ENCODE data around the gene PIGS.

Gene PIGS

DNA sequence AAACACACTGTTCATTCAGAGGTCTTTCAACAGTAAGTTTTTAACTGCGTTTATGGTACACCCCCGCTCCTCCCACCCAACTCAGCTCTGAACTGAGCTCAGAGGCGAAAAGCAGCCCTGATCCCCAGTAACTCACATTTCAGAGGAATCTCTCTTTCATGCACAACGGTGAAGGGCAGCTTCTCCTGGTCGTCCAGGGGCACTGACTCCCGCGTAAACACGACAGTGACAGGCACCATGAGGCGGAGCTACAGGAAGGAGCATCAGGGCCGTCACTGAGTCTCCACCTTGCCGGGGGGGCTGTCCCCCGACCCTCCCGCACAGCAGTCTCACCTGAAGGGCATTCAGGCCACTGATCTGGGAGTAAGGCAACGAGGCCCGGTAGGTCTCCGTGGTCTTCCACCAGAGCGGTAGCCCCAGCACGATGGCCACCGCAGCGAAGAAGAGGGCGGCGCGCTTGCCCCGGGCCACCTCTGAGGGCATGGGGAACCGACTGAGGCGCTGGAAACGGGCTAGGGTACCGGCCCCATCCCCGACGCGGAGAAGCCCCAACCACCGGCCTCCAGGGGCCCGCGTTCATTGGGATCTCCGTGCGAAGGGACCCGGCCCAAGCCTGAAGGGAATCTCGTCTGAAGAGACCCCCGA lies 486 bp downstream of the PIGS start:
- Histone ChIP-seq H3K4me3 (replicated peaks; ENCODE audit: insufficient read depth, low read length) (peak overlapping the region; percentile 97), H3K27me3 (ENCODE audit: insufficient read depth, poor library complexity, severe bottlenecking) (no peaks in the 10 kb centered on the region), H3K27ac (replicated peaks) (peak overlapping the region; percentile 85)
- DNase-seq (ENCODE audit: low read depth in 1 of 2, low spot score in 1 of 2): peak in 1 of 2 experiments; percentile 62
- no peak for TF ChIP-seq GABPA (IDR thresholded peaks at IDR 0.05; ENCODE audit: low read depth)
- TF ChIP-seq, protein P1, sequence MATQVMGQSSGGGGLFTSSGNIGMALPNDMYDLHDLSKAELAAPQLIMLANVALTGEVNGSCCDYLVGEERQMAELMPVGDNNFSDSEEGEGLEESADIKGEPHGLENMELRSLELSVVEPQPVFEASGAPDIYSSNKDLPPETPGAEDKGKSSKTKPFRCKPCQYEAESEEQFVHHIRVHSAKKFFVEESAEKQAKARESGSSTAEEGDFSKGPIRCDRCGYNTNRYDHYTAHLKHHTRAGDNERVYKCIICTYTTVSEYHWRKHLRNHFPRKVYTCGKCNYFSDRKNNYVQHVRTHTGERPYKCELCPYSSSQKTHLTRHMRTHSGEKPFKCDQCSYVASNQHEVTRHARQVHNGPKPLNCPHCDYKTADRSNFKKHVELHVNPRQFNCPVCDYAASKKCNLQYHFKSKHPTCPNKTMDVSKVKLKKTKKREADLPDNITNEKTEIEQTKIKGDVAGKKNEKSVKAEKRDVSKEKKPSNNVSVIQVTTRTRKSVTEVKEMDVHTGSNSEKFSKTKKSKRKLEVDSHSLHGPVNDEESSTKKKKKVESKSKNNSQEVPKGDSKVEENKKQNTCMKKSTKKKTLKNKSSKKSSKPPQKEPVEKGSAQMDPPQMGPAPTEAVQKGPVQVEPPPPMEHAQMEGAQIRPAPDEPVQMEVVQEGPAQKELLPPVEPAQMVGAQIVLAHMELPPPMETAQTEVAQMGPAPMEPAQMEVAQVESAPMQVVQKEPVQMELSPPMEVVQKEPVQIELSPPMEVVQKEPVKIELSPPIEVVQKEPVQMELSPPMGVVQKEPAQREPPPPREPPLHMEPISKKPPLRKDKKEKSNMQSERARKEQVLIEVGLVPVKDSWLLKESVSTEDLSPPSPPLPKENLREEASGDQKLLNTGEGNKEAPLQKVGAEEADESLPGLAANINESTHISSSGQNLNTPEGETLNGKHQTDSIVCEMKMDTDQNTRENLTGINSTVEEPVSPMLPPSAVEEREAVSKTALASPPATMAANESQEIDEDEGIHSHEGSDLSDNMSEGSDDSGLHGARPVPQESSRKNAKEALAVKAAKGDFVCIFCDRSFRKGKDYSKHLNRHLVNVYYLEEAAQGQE (IDR thresholded peaks at IDR 0.05; ENCODE audit: insufficient replicate concordance, low read depth): peak; percentile 29

DNA sequence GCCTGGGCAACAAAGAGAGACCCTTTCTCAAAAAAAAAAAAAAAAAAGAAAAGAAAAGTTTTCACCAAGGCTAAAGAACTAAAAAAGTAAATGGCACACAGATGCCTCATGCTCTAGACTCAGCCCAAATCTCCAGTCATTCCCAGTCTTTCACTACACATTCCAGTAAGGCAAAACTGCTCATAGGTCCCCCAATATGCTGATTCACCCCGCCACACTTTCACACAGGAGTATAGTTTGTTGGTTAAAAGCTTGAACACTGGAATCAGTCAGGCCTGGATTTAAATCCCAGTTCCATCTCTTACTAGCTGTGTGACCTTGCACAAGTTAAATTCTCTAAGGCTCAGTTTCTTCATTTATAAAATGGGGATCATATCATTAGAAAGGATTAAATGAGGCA lies 1.9 kb downstream of the PIGS start:
- no peak overlapping the region for H3K27ac ChIP-seq (replicated peaks)
- DNase-seq (ENCODE audit: low read depth in 1 of 2, low spot score in 1 of 2): no peak
- no peak overlapping the region for H3K4me3 ChIP-seq (replicated peaks; ENCODE audit: insufficient read depth, low read length)
- no peaks in the 10 kb centered on the region for H3K27me3 ChIP-seq (ENCODE audit: insufficient read depth, poor library complexity, severe bottlenecking)
- TF ChIP-seq SPI1 (IDR thresholded peaks at IDR 0.05; ENCODE audit: borderline replicate concordance, low read depth) (no peak), CTCF (IDR thresholded peaks at IDR 0.05; ENCODE audit: insufficient read depth, low read length) (no peak), GABPA (IDR thresholded peaks at IDR 0.05; ENCODE audit: low read depth) (no peak), POLR2AphosphoS5 (IDR thresholded peaks at IDR 0.05; ENCODE audit: low read depth) (no peak)
- TF ChIP-seq, protein P1 (IDR thresholded peaks at IDR 0.05; ENCODE audit: insufficient replicate concordance, low read depth): no peak

DNA sequence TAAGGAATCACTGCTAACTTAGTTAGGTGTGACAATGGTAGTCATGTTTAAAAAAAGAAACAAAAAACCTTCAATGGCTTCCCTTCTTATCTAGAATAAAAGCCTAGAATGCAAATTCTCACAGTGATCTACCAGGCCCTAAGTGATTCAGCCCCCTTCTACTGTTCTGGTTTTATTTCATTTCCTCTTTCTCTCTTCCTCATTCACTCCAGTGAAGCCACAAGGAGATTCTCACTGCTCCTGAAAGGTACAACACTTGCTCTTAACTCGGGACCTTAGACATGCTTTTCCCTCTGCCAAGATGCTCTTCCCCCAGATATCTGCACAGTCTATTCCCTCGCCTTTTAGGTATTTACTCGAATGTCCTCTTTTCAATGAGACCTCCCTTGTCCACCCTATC lies 3.7 kb downstream of the PIGS start:
- no peak overlapping the region for H3K4me3 ChIP-seq (replicated peaks; ENCODE audit: insufficient read depth, low read length)
- peak in 1 of 2 experiments; percentile 45 for DNase-seq (ENCODE audit: low read depth in 1 of 2, low spot score in 1 of 2)
- no peaks in the 10 kb centered on the region for H3K27me3 ChIP-seq (ENCODE audit: insufficient read depth, poor library complexity, severe bottlenecking)
- TF ChIP-seq, protein P1 (IDR thresholded peaks at IDR 0.05; ENCODE audit: insufficient replicate concordance, low read depth): no peak
- TF ChIP-seq GABPA (IDR thresholded peaks at IDR 0.05; ENCODE audit: low read depth) (no peak), SPI1 (IDR thresholded peaks at IDR 0.05; ENCODE audit: borderline replicate concordance, low read depth) (peak; percentile 98)
- no peak overlapping the region for H3K27ac ChIP-seq (replicated peaks)

GRCh38 chr17:28563475-28563874 lies 7.8 kb downstream of the PIGS start:
- Histone ChIP-seq H3K27me3 (ENCODE audit: insufficient read depth, poor library complexity, severe bottlenecking) (no peaks in the 10 kb centered on the region), H3K27ac (replicated peaks) (no peak overlapping the region), H3K4me3 (replicated peaks; ENCODE audit: insufficient read depth, low read length) (no peak overlapping the region)
- no peak for DNase-seq (ENCODE audit: low read depth in 1 of 2, low spot score in 1 of 2)
- TF ChIP-seq POLR2AphosphoS5 (IDR thresholded peaks at IDR 0.05; ENCODE audit: low read depth) (no peak), CTCF (IDR thresholded peaks at IDR 0.05; ENCODE audit: insufficient read depth, low read length) (no peak), SPI1 (IDR thresholded peaks at IDR 0.05; ENCODE audit: borderline replicate concordance, low read depth) (no peak), GABPA (IDR thresholded peaks at IDR 0.05; ENCODE audit: low read depth) (no peak)
- TF ChIP-seq, protein P1 (IDR thresholded peaks at IDR 0.05; ENCODE audit: insufficient replicate concordance, low read depth): no peak
